Testis (tissue), 3 donors: ENCODE data around the gene CLEC2L. TPM values are rescaled to one million over a fixed set of nuclear protein-coding genes. Genes with fewer than 3 reads are reported as not detected.
A peak's percentile ranks its signal among the peaks of the same experiment; 100 is the strongest.

Source experiments
- DNase-seq: peaks from one replicate; pipeline ENCODE4 v3.0.0-alpha.2; 2019
- H3K27ac ChIP-seq, 2 donors: fragments of 200-600 bp; sonication (generic); one replicate each; pipeline ENCODE4 v1.5.1; 2019
- H3K27me3 ChIP-seq: fragments of 200-600 bp; sonication (generic); one replicate; pipeline ENCODE4 v1.5.1; 2019
- H3K36me3 ChIP-seq: fragments of 200-600 bp; sonication (generic); one replicate; pipeline ENCODE4 v1.5.1; 2017; ENCODE audit warnings: low read depth; ENCODE audit errors: missing control alignments
- H3K4me1 ChIP-seq: fragments of 200-600 bp; sonication (generic); one replicate; pipeline ENCODE4 v1.5.1; 2019
- H3K4me3 ChIP-seq, 2 donors: fragments of 200-600 bp; sonication (generic); one replicate each; pipeline ENCODE4 v1.5.1; 2017 to 2019
- H3K9me3 ChIP-seq: fragments of 200-600 bp; sonication (generic); one replicate; pipeline ENCODE4 v1.5.1; 2017
- POLR2A ChIP-seq: fragments of 450-650 bp; IDR thresholded peaks from one replicate; pipeline ENCODE4 v1.6.1; 2017; ENCODE audit warnings: antibody characterized with exemption, mild to moderate bottlenecking, moderate library complexity
- WGBS, 2 donors: methylation state at CpG; one replicate each; pipeline ENCODE4 v1.1.5; 2018; 5-methylcytosine and 5-hydroxymethylcytosine counted together
- intact Hi-C: fragments of 100-400 bp; cut with DNase I; formaldehyde crosslinking; loops from one replicate; pipeline ENCODE4 v1.15.1; 2023; ENCODE audit warnings: low total_unique reads
- polyA plus RNA-seq: library from polyadenylated mRNA; stranded (reverse); fragments of 350-450 nt; fragmentation: Illumina TruSeq; extraction: RNeasy Lipid Tissue Mini Kit (QIAGEN cat#74804); gene quantifications from one replicate; pipeline ENCODE4 v1.2.3, GENCODE V29; 2014; ENCODE audit warnings: low read depth, low replicate concordance; ENCODE audit not compliant: insufficient read depth
- total RNA-seq, 2 donors: library from RNA; depleted of rRNA; stranded (reverse); fragments of >200 nt; gene quantifications; one replicate each; pipeline ENCODE4 v1.2.3, GENCODE V29; 2016
- TF ChIP-seq, protein P1 (sequence below), 3 experiments: fragments of 450-650 bp in 2 of 3; fragments of 200-600 bp in 1 of 3; sonication (generic) in 1 of 3; IDR thresholded peaks; one replicate each; pipeline ENCODE4 v1.5.1; 2016 to 2019; ENCODE audit warnings: antibody characterized with exemption in 3 of 3, mild to moderate bottlenecking in 2 of 3, moderate library complexity in 1 of 3

Gene CLEC2L
- total and polyA plus RNA-seq, 3 donors from 2014 or later, result 0.79 to 1.6 (median 0.81) TPM

DNA sequence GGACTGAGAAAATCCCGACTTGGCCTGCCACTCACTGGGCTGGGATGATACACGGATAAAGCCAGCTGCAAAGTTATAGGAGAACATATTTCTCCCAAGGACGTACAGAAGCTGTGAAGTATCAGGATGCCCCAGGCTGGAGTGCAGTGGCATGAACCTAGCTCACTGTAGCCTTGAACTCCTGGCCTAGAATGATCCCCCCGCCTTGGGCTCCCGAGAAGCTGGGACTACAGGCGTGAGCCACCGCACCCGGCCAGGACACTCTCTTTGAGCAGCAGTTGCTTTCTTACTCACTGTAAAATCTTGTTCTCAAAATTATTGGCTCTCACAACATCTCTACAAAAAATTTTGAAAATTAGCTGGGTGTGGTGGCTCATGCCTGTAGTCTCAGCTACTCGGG is 50.4 kb downstream of the CLEC2L start:
- intact Hi-C loops, result no loop called here
- DNase-seq, result no peak
- no peaks in the 10 kb centered on the region for H3K27me3 ChIP-seq
- TF ChIP-seq POLR2A, result no peak
- TF ChIP-seq, protein P1, sequence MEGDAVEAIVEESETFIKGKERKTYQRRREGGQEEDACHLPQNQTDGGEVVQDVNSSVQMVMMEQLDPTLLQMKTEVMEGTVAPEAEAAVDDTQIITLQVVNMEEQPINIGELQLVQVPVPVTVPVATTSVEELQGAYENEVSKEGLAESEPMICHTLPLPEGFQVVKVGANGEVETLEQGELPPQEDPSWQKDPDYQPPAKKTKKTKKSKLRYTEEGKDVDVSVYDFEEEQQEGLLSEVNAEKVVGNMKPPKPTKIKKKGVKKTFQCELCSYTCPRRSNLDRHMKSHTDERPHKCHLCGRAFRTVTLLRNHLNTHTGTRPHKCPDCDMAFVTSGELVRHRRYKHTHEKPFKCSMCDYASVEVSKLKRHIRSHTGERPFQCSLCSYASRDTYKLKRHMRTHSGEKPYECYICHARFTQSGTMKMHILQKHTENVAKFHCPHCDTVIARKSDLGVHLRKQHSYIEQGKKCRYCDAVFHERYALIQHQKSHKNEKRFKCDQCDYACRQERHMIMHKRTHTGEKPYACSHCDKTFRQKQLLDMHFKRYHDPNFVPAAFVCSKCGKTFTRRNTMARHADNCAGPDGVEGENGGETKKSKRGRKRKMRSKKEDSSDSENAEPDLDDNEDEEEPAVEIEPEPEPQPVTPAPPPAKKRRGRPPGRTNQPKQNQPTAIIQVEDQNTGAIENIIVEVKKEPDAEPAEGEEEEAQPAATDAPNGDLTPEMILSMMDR (IDR thresholded peaks at IDR 0.05), result no peak
- H3K36me3 ChIP-seq, result no peaks in the 10 kb centered on the region
- no peak overlapping the region for H3K4me3 ChIP-seq
- no peak overlapping the region for H3K27ac ChIP-seq
- H3K9me3 ChIP-seq, result no peaks in the 10 kb centered on the region
- no peaks in the 10 kb centered on the region for H3K4me1 ChIP-seq
- WGBS, 2 donors, result 87 to 90% methylated on average over 9 of the region's 9 CpGs

DNA sequence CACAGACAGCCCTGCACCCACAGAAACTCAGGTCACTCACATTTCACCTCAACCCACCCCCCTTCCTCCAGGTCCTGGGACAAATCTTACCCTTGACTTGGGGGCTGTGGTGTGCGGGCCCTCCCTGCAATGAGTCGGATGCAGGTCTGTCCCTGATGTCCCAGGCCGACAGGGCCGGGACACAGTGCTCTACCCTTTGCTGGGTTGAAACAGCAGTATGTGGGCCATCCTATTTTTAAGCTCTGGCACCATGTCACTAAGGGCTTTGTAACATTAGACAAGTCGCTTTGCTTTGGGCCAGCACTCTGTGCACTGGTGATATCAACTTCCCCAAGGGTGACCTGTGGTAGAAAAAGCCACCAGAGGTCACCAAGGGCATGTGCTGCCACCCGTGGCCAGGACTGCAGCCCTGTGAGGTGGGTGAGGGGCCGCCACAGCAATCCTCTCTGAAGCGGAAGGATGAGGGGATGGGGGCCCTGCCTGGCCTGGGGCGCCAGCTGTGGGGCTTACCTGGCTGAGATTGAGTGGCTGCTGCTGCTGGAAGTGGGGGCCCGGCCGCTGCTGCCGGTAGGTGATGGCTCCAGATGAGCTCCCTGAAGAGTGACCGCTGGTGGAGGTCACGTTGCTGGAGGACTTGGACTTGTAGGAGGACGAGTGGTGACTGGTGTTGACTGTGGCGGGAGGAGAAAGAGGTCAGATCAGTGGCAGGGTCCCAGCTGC is 51.3 kb downstream of the CLEC2L start:
- WGBS, 2 donors, result 95 to 96% methylated on average over 16 of the region's 16 CpGs
- no peak for TF ChIP-seq POLR2A
- TF ChIP-seq, protein P1 (IDR thresholded peaks at IDR 0.05), result no peak
- Histone ChIP-seq H3K27ac (no peak overlapping the region), H3K4me3 (no peak overlapping the region), H3K9me3 (no peaks in the 10 kb centered on the region), H3K4me1 (no peaks in the 10 kb centered on the region), H3K36me3 (no peaks in the 10 kb centered on the region), H3K27me3 (no peaks in the 10 kb centered on the region)
- DNase-seq, result no peak
- intact Hi-C loops, result no loop called here

DNA sequence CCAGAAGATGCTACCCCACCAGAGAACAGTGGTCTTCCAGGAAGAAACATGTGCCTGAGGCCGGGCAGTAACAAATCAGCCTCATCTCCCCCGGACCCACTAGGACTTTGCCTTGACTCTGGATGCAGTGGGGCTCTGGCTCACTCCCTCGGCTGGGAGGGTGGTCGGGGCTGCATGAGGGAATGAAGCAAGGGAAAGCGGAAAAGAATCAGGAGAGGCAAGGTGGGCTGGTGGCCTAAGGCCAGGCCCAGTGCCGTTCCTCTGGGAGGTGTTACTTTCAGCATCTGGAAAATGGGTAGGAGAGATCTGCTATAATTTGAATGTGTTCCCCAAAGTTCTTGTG is 51.8 kb downstream of the CLEC2L start:
- DNase-seq, result no peak
- Histone ChIP-seq H3K36me3 (no peaks in the 10 kb centered on the region), H3K4me3 (no peak overlapping the region), H3K9me3 (no peaks in the 10 kb centered on the region), H3K4me1 (no peaks in the 10 kb centered on the region), H3K27me3 (no peaks in the 10 kb centered on the region), H3K27ac (no peak overlapping the region)
- WGBS, 2 donors, result 93 to 94% methylated on average over 6 of the region's 6 CpGs
- intact Hi-C loops, result no loop called here
- TF ChIP-seq POLR2A, result no peak
- TF ChIP-seq, protein P1 (IDR thresholded peaks at IDR 0.05), result no peak

DNA sequence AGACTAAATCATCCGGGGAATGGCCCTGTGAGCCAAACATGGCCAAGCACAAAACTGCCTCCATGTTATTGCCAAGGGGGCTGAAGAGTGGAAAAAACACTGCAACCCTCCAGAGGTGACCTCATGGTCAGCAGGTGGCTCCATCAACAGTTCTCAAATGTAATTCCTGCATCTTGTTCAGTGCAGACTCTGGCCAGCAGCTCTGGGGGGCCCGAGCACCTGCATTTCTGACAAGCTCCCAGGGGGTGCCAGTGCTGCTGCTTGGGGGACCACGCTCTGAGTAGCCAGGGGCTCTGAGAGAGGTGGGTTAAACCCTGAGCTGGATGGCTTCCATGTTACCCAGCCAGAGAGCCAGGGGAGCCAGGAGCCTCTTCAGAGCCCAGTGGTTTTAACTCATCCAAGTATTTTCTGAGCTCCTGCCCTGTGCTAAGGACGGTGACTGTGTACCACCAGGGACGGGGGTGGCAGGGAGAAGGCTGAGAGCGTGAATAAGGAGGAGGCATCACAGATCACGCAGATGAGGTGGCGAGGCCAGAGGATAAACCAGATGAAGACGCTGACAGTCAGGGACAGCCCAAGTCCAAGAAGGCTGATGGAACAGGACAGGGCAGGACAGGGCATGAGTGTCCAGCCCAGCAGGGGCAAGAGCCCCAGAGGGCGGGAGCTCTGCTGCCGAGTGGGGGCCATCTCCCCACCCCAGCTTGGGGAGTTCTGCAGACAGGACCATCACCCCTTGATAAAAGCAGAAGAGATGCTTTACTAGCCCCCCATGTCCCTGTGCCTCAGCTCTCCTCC is 52.9 kb downstream of the CLEC2L start:
- Histone ChIP-seq H3K4me3 (no peak overlapping the region), H3K27ac (no peak overlapping the region), H3K4me1 (no peaks in the 10 kb centered on the region), H3K36me3 (no peaks in the 10 kb centered on the region), H3K27me3 (no peaks in the 10 kb centered on the region), H3K9me3 (no peaks in the 10 kb centered on the region)
- TF ChIP-seq, protein P1 (IDR thresholded peaks at IDR 0.05), result no peak
- TF ChIP-seq POLR2A, result no peak
- WGBS, 2 donors, result 92 to 95% methylated on average over 7 to 11 of the region's 11 CpGs
- intact Hi-C loops, result no loop called here
- DNase-seq, result peak; percentile 9
